ENCODE results near the gene BTAF1.

Gene BTAF1

DNA sequence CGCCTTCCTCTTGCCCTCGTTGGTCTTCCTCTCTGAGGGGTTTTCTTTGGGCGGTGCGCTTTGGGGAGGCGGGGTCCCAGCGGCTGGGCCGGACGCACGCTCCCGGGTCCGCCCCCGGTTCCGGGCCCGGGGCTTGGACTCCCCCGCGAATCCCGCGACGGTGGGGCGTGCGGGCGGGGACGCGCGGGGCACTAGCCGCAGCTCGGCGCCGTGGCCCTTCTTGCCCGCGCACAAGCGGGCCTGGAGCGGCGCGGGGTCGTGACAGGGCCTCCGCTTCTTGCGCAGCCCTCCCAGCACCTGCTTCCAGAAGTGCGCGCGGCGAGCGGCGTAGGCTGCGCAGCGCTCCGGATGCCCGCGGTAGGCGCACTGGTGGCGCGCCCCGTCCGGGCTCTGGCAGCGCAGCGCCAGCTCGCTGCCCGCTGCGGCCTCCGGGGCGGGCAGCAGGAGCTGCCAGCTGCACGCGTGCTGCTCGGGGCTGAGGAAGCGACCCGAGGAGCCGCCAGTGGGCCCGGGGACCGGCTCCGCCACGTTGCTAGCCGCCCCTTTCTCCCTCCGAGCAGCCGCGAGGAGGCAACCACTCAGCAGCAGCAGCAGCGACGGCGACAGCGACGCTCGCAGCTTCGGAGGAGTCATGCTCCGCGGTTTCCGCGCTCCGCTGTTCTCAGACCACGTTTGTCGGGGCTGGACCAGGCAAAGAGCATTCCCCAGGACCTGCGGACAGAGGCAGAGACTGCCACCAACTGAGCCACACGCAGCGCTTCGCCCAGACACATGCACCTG lies 15.0 kb upstream of the BTAF1 start:
- peak; percentile 74 for DNase-seq (ENCODE audit: low spot score)

GRCh38 chr10:91909117-91909677 lies 14.4 kb upstream of the BTAF1 start, which contains the start of gene FGFBP3:
FGFBP3 (minus strand) TSS chr10:91909486; CDS start chr10:91908969, 517 bp downstream.
- DNase-seq (ENCODE audit: low spot score): no peak

GRCh38 chr10:91910467-91910866 lies 13.1 kb upstream of the BTAF1 start:
- no peak for DNase-seq (ENCODE audit: low spot score)

DNA sequence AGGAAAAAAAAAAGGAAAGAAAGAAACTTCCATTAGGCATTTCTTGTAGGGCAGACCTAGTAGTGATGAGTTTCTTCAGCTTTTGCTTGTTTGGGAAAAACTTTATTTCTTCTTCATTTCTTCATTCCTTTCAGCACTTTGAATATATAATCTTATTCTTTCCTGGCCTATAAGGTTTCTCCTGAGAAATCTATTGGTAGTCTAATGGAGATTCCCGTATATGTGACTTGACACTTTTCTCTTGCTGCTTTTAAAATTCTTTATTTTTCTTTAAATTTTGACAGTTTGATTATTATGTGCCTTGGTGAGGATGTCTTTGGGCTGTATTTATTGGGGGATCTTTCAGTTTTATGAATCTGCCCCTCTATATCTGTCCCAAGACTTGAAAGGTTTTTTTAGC lies 3.9 kb upstream of the BTAF1 start:
- no peak for DNase-seq (ENCODE audit: low spot score)

DNA sequence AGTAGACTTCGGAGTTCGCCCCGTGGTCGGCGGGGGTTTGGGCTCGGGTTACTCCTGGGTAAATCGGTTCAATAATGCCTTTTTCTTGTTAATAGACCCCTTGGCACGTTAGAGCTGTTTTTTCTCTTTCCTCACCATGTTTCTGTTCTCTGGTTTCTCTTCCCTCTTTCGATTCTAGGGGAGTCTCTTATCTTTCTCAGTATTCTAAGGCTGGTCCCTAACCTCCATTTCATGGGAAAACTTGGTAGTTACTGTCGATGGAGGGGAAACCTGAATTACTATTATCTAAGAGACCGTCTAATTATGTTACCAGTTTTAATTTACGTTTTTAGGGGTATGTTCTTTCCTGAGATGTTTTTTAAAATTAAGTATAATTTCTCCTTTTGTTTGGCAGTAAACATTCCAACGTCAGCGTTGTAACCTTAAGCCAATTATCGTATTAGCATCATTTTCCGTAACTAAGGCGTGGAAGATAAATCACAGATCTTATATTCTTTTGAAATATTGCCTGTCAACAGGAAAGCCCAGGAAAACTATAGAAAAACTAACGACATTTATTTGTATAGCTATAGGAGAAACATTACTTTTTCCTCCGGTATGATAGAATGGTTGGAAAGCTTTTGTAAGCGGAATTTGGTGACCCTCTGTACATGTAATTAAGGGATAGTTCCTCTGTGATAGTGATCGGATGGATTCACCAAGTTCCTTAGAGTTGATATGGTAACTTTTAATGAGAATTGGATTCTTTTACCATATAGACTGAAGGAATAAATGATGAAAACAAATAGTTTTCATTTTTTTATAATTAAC lies 847 bp downstream of the BTAF1 start:
- DNase-seq (ENCODE audit: low spot score): peak; percentile 34

DNA sequence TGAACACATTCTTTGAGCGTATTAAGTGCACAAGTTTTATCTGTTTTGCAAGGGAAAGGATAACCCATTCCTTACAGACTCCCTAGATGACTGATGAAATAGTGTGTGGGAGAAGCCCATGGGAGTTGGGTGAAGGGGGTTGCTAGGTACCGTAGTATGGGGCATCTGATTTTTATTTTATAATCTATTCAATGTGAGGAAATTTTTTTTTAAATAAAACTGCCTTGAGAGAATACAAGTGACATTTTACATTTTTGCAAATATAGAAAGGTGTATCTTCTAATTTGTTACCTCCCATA lies 1.4 kb downstream of the BTAF1 start:
- peak; percentile 19 for DNase-seq (ENCODE audit: low spot score)

DNA sequence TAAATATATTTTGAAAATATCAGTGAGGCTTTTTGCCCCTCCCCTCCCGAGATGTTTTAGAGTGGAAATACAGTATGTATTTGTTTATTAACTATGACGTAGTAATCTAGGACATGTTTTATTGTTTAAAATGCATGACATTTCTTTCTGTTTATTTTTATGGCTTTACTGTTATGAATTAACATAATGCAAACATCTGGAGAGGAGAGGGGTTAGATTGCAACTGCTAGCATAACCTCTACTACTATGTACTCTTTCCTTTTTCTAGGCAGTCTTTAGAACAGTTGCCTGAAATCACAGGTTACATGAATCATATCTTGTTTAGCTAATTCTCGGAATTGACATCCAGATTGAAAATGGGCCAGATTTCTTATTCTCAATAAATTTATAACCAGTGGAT lies 7.4 kb downstream of the BTAF1 start:
- DNase-seq (ENCODE audit: low spot score): no peak

DNA sequence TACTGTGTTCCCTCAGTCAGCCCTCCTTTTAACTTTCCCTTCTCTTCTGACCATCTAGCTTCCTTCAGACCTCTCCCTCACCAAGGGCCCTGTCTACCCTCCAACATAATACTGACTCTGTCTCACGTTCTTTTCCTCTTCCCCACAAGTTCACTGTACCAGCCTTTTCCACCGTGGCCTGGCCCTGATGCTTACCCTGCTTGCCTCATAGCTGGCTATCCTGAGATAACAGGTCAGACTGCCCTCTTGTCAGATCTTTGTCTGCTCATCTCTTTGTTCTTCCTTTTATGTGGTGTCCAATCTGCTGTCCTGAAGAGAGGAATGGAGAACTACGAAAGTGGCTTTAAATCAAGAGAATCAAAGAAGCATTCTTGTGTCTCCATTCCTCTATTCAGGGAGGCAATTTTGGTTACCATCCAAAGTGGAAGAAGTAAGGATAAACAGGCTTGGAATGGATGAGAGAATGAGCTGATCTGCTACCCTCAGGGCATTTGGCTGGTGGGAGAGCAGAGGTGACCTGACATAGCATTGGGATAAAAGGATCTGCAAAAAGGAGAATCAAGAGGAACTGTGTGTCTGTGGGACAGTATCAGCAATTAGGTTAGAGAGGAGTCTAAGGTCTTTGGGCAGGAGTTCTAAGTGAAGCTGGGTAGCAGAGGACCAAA lies 8.1 kb downstream of the BTAF1 start:
- DNase-seq (ENCODE audit: low spot score): no peak

- DNase-seq (ENCODE audit: low spot score): no peak
Observed at GRCh38 chr10:91932737-91933136, 9.2 kb downstream of the BTAF1 start.

DNA sequence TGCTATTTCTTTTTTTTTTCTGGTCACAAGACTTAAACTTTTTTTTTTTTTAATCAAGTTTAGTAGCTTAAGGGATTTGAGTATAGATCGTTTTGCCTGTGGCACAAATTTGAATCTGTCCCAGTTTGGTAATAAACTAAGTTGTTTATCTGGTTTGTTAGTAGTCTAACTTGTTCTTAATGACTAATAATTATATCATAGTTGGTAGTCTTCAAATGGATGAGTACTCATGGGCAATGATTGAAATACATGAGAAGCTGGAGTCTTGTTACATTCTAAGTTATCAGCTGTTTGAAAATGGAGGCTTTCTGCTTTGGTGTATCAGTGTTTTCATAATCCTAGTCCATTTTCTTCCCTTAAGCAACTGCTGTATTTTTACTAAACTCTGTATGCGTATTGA lies 12.3 kb downstream of the BTAF1 start:
- DNase-seq (ENCODE audit: low spot score): no peak

DNA sequence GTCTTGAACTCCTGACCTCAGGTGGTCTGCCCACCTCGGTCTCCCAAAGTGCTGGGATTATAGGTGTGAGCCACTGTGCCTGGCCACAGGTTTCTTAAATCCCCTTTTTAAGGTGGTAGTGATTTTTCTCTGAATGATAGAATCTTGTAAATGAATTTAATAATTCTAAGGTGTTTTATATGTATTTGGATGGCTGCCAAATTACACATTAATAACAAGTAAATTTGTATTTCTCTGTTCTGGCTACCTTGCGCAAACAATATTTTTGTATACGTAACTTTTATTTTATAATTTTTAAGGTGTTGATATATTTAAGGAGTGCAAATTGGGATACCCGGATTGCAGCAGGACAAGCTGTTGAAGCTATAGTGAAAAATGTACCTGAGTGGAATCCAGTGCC lies 16.1 kb downstream of the BTAF1 start:
- DNase-seq (ENCODE audit: low spot score): no peak

GRCh38 chr10:91941426-91941825 lies 17.9 kb downstream of the BTAF1 start:
- DNase-seq (ENCODE audit: low spot score): no peak

- peak; percentile 28 for DNase-seq (ENCODE audit: low spot score)
Observed at GRCh38 chr10:91944880-91945630, 21.5 kb downstream of the BTAF1 start.

DNA sequence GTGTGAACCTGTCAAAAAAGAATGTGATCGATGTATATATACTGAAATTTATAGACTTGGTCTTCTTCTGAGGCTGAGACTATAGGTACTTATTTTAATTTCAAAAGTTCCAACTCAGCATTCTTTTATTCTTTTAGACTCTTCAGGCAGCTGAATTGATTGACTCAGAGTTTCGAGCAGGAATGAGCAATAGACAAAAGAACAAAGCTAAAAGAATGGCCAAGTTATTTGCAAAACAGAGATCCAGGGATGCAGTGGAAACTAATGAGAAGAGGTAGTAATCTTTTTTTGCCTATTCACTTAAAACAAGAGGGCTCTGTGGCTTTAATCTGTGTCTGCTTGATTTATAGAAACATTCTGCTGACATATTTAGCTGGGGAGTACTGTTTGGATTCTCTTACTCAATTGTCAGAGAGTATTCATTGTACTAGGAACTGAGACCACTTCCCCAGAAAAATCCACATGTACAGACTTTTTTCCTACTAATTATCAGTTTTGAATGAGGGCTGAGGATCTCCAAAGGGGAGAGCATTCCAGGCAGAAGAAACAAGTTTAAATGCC lies 30.1 kb downstream of the BTAF1 start:
- DNase-seq (ENCODE audit: low spot score): no peak

DNA sequence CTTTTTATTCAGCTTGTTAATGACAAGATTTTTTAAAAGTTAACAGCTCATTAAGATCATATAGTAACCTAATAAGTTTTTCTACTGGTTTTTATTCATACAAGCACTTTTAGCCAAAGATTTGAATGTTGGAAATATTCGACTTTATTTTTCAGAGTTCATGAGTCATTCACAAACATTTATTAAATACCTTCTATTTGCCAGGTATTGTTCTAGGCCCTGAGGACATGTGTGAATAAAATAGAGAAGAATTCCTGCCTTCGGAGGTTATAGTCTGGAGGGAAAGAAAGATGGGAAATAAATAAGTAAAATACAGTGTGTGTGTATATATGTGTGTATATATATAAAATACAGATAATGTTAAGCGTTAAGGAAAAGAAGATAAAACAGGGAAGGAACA lies 31.5 kb downstream of the BTAF1 start:
- no peak for DNase-seq (ENCODE audit: low spot score)

DNA sequence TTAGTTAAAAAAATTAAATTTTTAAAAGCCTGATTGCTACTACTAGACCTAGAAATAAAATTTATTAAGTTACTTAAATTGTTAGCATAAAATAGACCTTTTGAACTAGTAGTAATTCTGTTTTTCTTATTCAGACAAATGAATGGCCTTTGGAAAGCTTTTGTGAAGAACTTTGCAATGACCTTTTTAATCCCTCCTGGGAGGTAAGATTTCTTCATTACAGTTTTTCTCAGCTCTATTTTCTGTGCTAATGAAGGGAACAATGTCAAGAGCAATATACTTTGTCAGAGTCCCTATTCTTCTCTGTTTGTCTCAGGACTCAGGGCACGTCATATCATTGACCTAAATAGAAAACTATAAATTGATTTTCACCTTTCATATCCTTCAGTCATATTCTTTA lies 33.5 kb downstream of the BTAF1 start:
- DNase-seq (ENCODE audit: low spot score): no peak

GRCh38 chr10:91969297-91969696 lies 45.7 kb downstream of the BTAF1 start:
- no peak for DNase-seq (ENCODE audit: low spot score)

- peak; percentile 69 for DNase-seq (ENCODE audit: low spot score)
Observed at GRCh38 chr10:91974960-91975359, 51.4 kb downstream of the BTAF1 start.

DNA sequence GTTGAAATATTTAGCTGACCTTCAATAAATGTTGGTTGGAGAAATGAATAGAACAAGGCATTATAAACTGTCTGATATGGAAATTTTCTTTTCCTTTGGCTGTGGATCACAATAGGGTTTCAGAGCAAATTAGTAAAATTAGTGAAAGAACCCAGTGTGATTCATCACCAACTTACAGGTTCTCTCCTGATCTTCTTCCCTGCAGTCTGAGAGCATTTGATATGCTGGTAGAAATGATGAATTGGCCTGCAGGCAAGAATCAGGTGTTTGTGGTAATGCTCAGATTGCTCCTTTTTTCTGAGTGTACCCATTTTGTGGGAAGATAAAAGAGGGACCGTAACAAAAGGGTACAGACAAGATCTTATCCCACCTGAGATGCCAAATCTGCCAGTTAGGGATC lies 51.9 kb downstream of the BTAF1 start:
- DNase-seq (ENCODE audit: low spot score): peak; percentile 3

- no peak for DNase-seq (ENCODE audit: low spot score)
Observed at GRCh38 chr10:91976317-91977051, 52.9 kb downstream of the BTAF1 start.

DNA sequence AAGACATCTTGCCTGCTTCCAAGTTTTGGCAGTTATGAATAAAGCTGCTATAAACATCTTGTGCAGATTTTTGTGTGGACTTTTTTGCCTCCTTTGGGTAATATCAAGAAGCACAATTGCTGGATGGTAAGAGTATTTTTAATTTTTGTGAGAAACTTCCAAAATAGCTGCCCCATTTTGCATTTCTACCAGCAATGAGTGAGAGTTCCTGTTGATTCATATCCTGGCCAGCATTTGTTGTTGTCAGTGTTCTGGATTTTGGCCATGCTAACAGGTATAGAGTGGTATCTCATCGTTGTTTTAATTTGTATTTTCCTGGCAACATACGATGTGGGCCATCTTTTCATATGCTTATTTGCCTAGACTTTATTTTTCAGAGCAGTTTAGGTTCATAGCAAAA lies 53.9 kb downstream of the BTAF1 start:
- DNase-seq (ENCODE audit: low spot score): no peak
